LoVo (cell line): ENCODE data around the gene CD8A.
"Not testable (repeated sequence)": the region's sequence is repeated elsewhere in the genome, so short reads cannot be mapped to it uniquely, and the experiment has no call there.

Experiments used
- DNase-seq: peaks from one replicate; pipeline ENCODE4 v3.0.0-alpha.2; 2016; ENCODE audit warnings: low spot score

CD8A gene

GRCh38 chr2:86790676-86791572, at the start of gene CD8A:
Gene CD8A (minus strand): TSS chr2:86790913. CDS start chr2:86790825, 88 bp downstream.
- no peak for DNase-seq

GRCh38 chr2:86839871-86840548, 49.3 kb upstream of the CD8A start:
- not testable (repeated sequence) for DNase-seq

- DNase-seq = not testable (repeated sequence)
Observed at GRCh38 chr2:86839455-86839854, 48.7 kb upstream of the CD8A start.

- DNase-seq = not testable (repeated sequence)
Observed at GRCh38 chr2:86837714-86838113, 47.0 kb upstream of the CD8A start.

GRCh38 chr2:86836915-86837695, 46.4 kb upstream of the CD8A start:
- DNase-seq = peak; percentile 65

- not testable (repeated sequence) for DNase-seq
Observed at GRCh38 chr2:86835548-86835889, 44.8 kb upstream of the CD8A start.

- no peak for DNase-seq
Observed at GRCh38 chr2:86833315-86833714, 42.6 kb upstream of the CD8A start.

GRCh38 chr2:86832334-86833096, 41.8 kb upstream of the CD8A start:
- no peak for DNase-seq

- DNase-seq = no peak
Observed at GRCh38 chr2:86831537-86831936, 40.8 kb upstream of the CD8A start.

GRCh38 chr2:86826951-86827350, 36.2 kb upstream of the CD8A start:
- no peak for DNase-seq

GRCh38 chr2:86825693-86826381, 35.1 kb upstream of the CD8A start:
- no peak for DNase-seq

- no peak for DNase-seq
Observed at GRCh38 chr2:86825036-86825692, 34.5 kb upstream of the CD8A start.

GRCh38 chr2:86822668-86823345, 32.1 kb upstream of the CD8A start:
- no peak for DNase-seq

- DNase-seq = no peak
Observed at GRCh38 chr2:86821842-86822241, 31.1 kb upstream of the CD8A start.

- DNase-seq = no peak
Observed at GRCh38 chr2:86821306-86821705, 30.6 kb upstream of the CD8A start.

GRCh38 chr2:86818957-86819356, 28.2 kb upstream of the CD8A start:
- no peak for DNase-seq

GRCh38 chr2:86818114-86818801, 27.5 kb upstream of the CD8A start:
- DNase-seq = no peak

GRCh38 chr2:86815611-86816010, 24.9 kb upstream of the CD8A start:
- no peak for DNase-seq

- no peak for DNase-seq
Observed at GRCh38 chr2:86809481-86810121, 18.9 kb upstream of the CD8A start.
